H9 (cell line): ENCODE data around the gene RAB30. TPM values are rescaled to one million over a fixed set of nuclear protein-coding genes. Genes with fewer than 3 reads are reported as not detected.

Source experiments
- DNase-seq: peaks from one replicate; pipeline ENCODE4 v3.0.0-alpha.2; 2017
- H2AFZ ChIP-seq: one replicate; pipeline ENCODE4 v1.6.1; 2013; ENCODE audit warnings: mild to moderate bottlenecking, low read length, control low read depth, moderate library complexity
- H2AK5ac ChIP-seq: 2 replicates; pipeline ENCODE4 v1.6.1; 2013; ENCODE audit warnings: low read length, control low read depth, mixed read lengths; ENCODE audit not compliant: insufficient read length
- H2BK120ac ChIP-seq: one replicate; pipeline ENCODE4 v1.6.1; 2013; ENCODE audit warnings: low read depth, mild to moderate bottlenecking, low read length, control low read depth, inconsistent platforms; ENCODE audit not compliant: poor library complexity, severe bottlenecking
- H2BK12ac ChIP-seq: 2 replicates; pipeline ENCODE4 v1.6.1; 2013; ENCODE audit warnings: low read length, control low read depth, mixed read lengths, low read depth; ENCODE audit not compliant: insufficient read length
- H2BK15ac ChIP-seq: 2 replicates; pipeline ENCODE4 v1.6.1; 2013; ENCODE audit warnings: low read depth, low read length, control low read depth
- H2BK20ac ChIP-seq: one replicate; pipeline ENCODE4 v1.6.1; 2013; ENCODE audit warnings: low read depth, mild to moderate bottlenecking, low read length, control low read depth, inconsistent platforms; ENCODE audit not compliant: poor library complexity, severe bottlenecking
- H2BK5ac ChIP-seq: 2 replicates; pipeline ENCODE4 v1.6.1; 2013; ENCODE audit warnings: low read length, control low read depth, mixed read lengths; ENCODE audit not compliant: insufficient read length
- H3K14ac ChIP-seq: 2 replicates; pipeline ENCODE4 v1.6.1; 2013; ENCODE audit warnings: low read length, control low read depth; ENCODE audit not compliant: insufficient read depth
- H3K18ac ChIP-seq: 2 replicates; pipeline ENCODE4 v1.6.1; 2013; ENCODE audit warnings: low read depth, mild to moderate bottlenecking, mixed read lengths, low read length, control low read depth; ENCODE audit not compliant: insufficient read length
- H3K23ac ChIP-seq: 2 replicates; pipeline ENCODE4 v1.6.1; 2013; ENCODE audit warnings: low read length, control low read depth, mixed read lengths, low read depth; ENCODE audit not compliant: insufficient read length
- H3K23me2 ChIP-seq: 2 replicates; pipeline ENCODE4 v1.6.1; 2013; ENCODE audit warnings: low read depth, mild to moderate bottlenecking, mixed read lengths, low read length, control low read depth; ENCODE audit not compliant: insufficient read length, poor library complexity, severe bottlenecking
- H3K27ac ChIP-seq: 2 replicates; pipeline ENCODE4 v1.5.1; 2013; ENCODE audit warnings: low read length, control low read depth, mixed read lengths, low read depth; ENCODE audit not compliant: insufficient read length
- H3K27me3 ChIP-seq: 2 replicates; pipeline ENCODE4 v1.6.1; 2013; ENCODE audit warnings: low read length, control low read depth, inconsistent platforms; ENCODE audit not compliant: insufficient read depth
- H3K4ac ChIP-seq: 2 replicates; pipeline ENCODE4 v1.6.1; 2013; ENCODE audit warnings: low read depth, mild to moderate bottlenecking, control low read depth, inconsistent platforms, low read length, moderate library complexity
- H3K4me1 ChIP-seq: 2 replicates; pipeline ENCODE4 v1.6.1; 2013; ENCODE audit warnings: low read length, control low read depth, inconsistent platforms; ENCODE audit not compliant: insufficient read depth
- H3K4me2 ChIP-seq: 2 replicates; pipeline ENCODE4 v1.6.1; 2013; ENCODE audit warnings: low read length, control low read depth, mixed read lengths; ENCODE audit not compliant: insufficient read length, insufficient read depth
- H3K56ac ChIP-seq: 2 replicates; pipeline ENCODE4 v1.6.1; 2013; ENCODE audit warnings: low read depth, mild to moderate bottlenecking, mixed read lengths, low read length, control low read depth; ENCODE audit not compliant: insufficient read length
- H3K79me1 ChIP-seq: 2 replicates; pipeline ENCODE4 v1.6.1; 2013; ENCODE audit warnings: low read depth, mild to moderate bottlenecking, moderate library complexity, low read length, control low read depth, inconsistent platforms; ENCODE audit not compliant: insufficient read depth, poor library complexity, severe bottlenecking
- H3K79me2 ChIP-seq: 2 replicates; pipeline ENCODE4 v1.6.1; 2013; ENCODE audit warnings: low read length, control low read depth, inconsistent platforms; ENCODE audit not compliant: insufficient read depth
- H3K9ac ChIP-seq: 2 replicates; pipeline ENCODE4 v1.6.1; 2013; ENCODE audit warnings: low read length, control low read depth, mixed read lengths; ENCODE audit not compliant: insufficient read length; ENCODE audit errors: extremely low read depth
- H3K9me3 ChIP-seq: one replicate; pipeline ENCODE4 v1.6.1; 2013; ENCODE audit warnings: low read depth, low read length, inconsistent platforms; ENCODE audit not compliant: control insufficient read depth
- H3T11ph ChIP-seq: one replicate; pipeline ENCODE4 v1.6.1; 2013; ENCODE audit warnings: mild to moderate bottlenecking, low read length, control low read depth, inconsistent platforms
- H4K20me1 ChIP-seq: one replicate; pipeline ENCODE4 v1.6.1; 2013; ENCODE audit not compliant: control insufficient read depth, insufficient read length, insufficient read depth
- H4K5ac ChIP-seq: 2 replicates; pipeline ENCODE4 v1.6.1; 2013; ENCODE audit warnings: low read depth, mild to moderate bottlenecking, mixed read lengths, low read length, control low read depth; ENCODE audit not compliant: insufficient read length
- H4K8ac ChIP-seq: replicated peaks from 2 replicates; pipeline ENCODE4 v1.6.1; 2013; ENCODE audit warnings: low read length, control low read depth, mixed read lengths, low read depth; ENCODE audit not compliant: insufficient read length
- H4K91ac ChIP-seq: 2 replicates; pipeline ENCODE4 v1.6.1; 2013; ENCODE audit warnings: low read depth, mild to moderate bottlenecking, moderate library complexity, mixed read lengths, low read length, control low read depth; ENCODE audit not compliant: insufficient read length
- H3K27ac Mint-ChIP-seq, 3 experiments: 2 replicates in 2 of 3; 3 replicates in 1 of 3; pipeline ENCODE4 v1.8.0; 2020 to 2021; ENCODE audit warnings: mixed read lengths in 3 of 3, mild to moderate bottlenecking in 1 of 3, moderate library complexity in 1 of 3
- H3K27me3 Mint-ChIP-seq: 2 replicates; pipeline ENCODE4 v1.8.0; 2021; ENCODE audit warnings: low read depth, mild to moderate bottlenecking, moderate library complexity, mixed read lengths
- H3K36me3 Mint-ChIP-seq, 3 experiments: 2 replicates in 2 of 3; 3 replicates in 1 of 3; pipeline ENCODE4 v1.8.0; 2020 to 2021; ENCODE audit warnings: low read depth in 3 of 3, mixed read lengths in 3 of 3; ENCODE audit not compliant: insufficient read depth in 1 of 3
- H3K4me1 Mint-ChIP-seq, 2 experiments: 2 replicates each; pipeline ENCODE4 v1.8.0; 2020; ENCODE audit warnings: mixed read lengths in 2 of 2
- H3K4me3 Mint-ChIP-seq, 2 experiments: 2 replicates in 1 of 2; 3 replicates in 1 of 2; pipeline ENCODE4 v1.8.0; 2020 to 2021; ENCODE audit warnings: mild to moderate bottlenecking in 2 of 2, mixed read lengths in 2 of 2, moderate library complexity in 1 of 2
- H3K9me3 Mint-ChIP-seq, 2 experiments: 2 replicates in 1 of 2; 3 replicates in 1 of 2; pipeline ENCODE4 v1.8.0; 2020; ENCODE audit warnings: mild to moderate bottlenecking in 2 of 2, mixed read lengths in 2 of 2, moderate library complexity in 1 of 2
- WGBS: extraction: QIAGEN DNeasy Blood & Tissue Kit; methylation state at CpG from one replicate; pipeline ENCODE4 v1.1.7; 2013; ENCODE audit warnings: missing lambda C conversion rate, low lambda C conversion rate, mixed read lengths; ENCODE audit not compliant: insufficient read length; ENCODE audit errors: extremely low coverage; 5-methylcytosine and 5-hydroxymethylcytosine counted together
- total RNA-seq: library from RNA; stranded (reverse); gene quantifications from 2 replicates; pipeline ENCODE4 v1.2.1, GENCODE V29; 2021
- TF ChIP-seq, protein P1 (sequence below): fragments of 200-600 bp; sonication (generic); conservative IDR thresholded peaks from 3 replicates; pipeline ENCODE4 v1.8.0; 2021; ENCODE audit warnings: antibody characterized with exemption, mild to moderate bottlenecking

The RAB30 gene
- total RNA-seq, 1 experiment from 2014 or later: 4.8 TPM

DNA sequence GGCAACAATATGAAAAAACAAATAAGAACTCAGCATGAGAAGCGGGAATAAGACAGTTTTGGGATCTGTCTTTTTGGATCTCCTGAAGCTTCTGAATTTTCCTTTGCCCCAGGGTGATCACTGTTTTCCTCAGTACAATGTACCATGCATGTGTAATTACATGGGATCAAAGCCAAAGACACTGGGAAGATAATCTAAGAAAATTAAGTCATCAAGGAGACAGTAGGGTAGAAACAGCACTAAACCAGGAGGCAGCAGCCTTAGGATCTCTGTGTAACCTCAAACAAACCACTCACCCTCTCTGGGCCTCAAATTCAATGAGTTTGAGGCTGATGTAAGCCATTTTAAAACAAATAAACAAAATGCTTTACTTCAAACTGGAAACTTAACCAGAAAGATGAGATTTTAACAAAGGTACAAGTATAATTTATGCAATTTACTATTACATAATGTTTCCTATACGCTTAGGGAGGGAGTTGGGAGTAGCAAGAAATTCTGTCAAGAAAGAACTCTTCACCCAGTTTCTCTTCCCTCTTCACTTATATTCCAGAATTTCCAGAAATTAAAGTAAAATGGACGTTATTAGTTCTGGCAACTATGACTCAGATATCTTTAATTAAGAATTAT is 77.0 kb downstream of the RAB30 start:
- Histone ChIP-seq H4K5ac (no peak overlapping the region), H3K4ac (no peak overlapping the region), H2AK5ac (no peak overlapping the region), H3K79me2 (no peaks in the 10 kb centered on the region), H2BK12ac (no peak overlapping the region), H3K4me2 (no peak overlapping the region), H2BK20ac (no peak overlapping the region), H3K23me2 (no peaks in the 10 kb centered on the region), H2BK120ac (no peak overlapping the region), H3T11ph (no peak overlapping the region), H3K23ac (no peak overlapping the region), H3K4me1 (no peaks in the 10 kb centered on the region), H2BK5ac (no peak overlapping the region), H3K27me3 (no peaks in the 10 kb centered on the region), H4K91ac (no peak overlapping the region), H2AFZ (no peak overlapping the region), H3K9ac (no peak overlapping the region), H3K56ac (no peak overlapping the region), H3K18ac (no peak overlapping the region), H3K27ac (no peak overlapping the region), H3K9me3 (no peaks in the 10 kb centered on the region), H4K8ac (no peak overlapping the region), H3K14ac (no peak overlapping the region), H2BK15ac (no peak overlapping the region), H4K20me1 (no peaks in the 10 kb centered on the region), H3K79me1 (no peaks in the 10 kb centered on the region)
- no peak overlapping the region for H3K27ac Mint-ChIP-seq
- no CpG with 5 or more reads among the region's 3 CpGs for WGBS
- TF ChIP-seq, protein P1, sequence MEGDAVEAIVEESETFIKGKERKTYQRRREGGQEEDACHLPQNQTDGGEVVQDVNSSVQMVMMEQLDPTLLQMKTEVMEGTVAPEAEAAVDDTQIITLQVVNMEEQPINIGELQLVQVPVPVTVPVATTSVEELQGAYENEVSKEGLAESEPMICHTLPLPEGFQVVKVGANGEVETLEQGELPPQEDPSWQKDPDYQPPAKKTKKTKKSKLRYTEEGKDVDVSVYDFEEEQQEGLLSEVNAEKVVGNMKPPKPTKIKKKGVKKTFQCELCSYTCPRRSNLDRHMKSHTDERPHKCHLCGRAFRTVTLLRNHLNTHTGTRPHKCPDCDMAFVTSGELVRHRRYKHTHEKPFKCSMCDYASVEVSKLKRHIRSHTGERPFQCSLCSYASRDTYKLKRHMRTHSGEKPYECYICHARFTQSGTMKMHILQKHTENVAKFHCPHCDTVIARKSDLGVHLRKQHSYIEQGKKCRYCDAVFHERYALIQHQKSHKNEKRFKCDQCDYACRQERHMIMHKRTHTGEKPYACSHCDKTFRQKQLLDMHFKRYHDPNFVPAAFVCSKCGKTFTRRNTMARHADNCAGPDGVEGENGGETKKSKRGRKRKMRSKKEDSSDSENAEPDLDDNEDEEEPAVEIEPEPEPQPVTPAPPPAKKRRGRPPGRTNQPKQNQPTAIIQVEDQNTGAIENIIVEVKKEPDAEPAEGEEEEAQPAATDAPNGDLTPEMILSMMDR: no peak
- H3K36me3 Mint-ChIP-seq: peaks cover 0 to 2% (median 0%) of the 10 kb centered on the region in 3 experiments; a peak in 1 of 7 replicates
- H3K9me3 Mint-ChIP-seq: no peaks in the 10 kb centered on the region
- no peaks in the 10 kb centered on the region for H3K27me3 Mint-ChIP-seq
- no peak for DNase-seq
- H3K4me1 Mint-ChIP-seq: peaks cover 8 to 17% of the 10 kb centered on the region in 2 experiments
- no peak overlapping the region for H3K4me3 Mint-ChIP-seq
